NCI-H1092 (cell line): ENCODE data around the gene PTPRCAP.
A peak's percentile ranks its signal among the peaks of the same experiment; 100 is the strongest.

Experiments used
- DNase-seq: peaks from one replicate; lab custom pipeline; 2025; lab: John Stamatoyannopoulos, UW

PTPRCAP gene

GRCh38 chr11:67396259-67396581 is 41.3 kb downstream of the PTPRCAP start:
- no peak for DNase-seq

- DNase-seq, result no peak
Observed at GRCh38 chr11:67395555-67396258, 41.8 kb downstream of the PTPRCAP start.

GRCh38 chr11:67393990-67394389 is 43.5 kb downstream of the PTPRCAP start:
- no peak for DNase-seq

- no peak for DNase-seq
Observed at GRCh38 chr11:67393437-67393836, 44.0 kb downstream of the PTPRCAP start.

GRCh38 chr11:67392183-67392715 is 45.2 kb downstream of the PTPRCAP start:
- no peak for DNase-seq

- peak; percentile 95 for DNase-seq
Observed at GRCh38 chr11:67391304-67392182, 45.9 kb downstream of the PTPRCAP start, which contains the start of gene RAD9A. Gene RAD9A, plus strand, starts transcription at chr11:67391986. Its CDS starts 59 bp downstream, at chr11:67392045.

- no peak for DNase-seq
Observed at GRCh38 chr11:67390947-67391303, 46.6 kb downstream of the PTPRCAP start.

- DNase-seq, result no peak
Observed at GRCh38 chr11:67389477-67389876, 48.0 kb downstream of the PTPRCAP start.

GRCh38 chr11:67387518-67387917 is 50.0 kb downstream of the PTPRCAP start:
- no peak for DNase-seq

- DNase-seq, result no peak
Observed at GRCh38 chr11:67387069-67387468, 50.4 kb downstream of the PTPRCAP start.
